Effector CD4-positive, alpha-beta T cell (primary cell): Measurements from ENCODE around the gene TTC31.
"Not testable (repeated sequence)": the region's sequence is repeated elsewhere in the genome, so short reads cannot be mapped to it uniquely, and the experiment has no call there.

Source experiments
- DNase-seq: peaks from one replicate; pipeline ENCODE4 v3.0.0-alpha.2; 2020
- total RNA-seq: gene quantifications from one replicate; lab custom pipeline; 2026; lab: John Stamatoyannopoulos, UW

The TTC31 gene
- total RNA-seq = 33.0 reads per million, percentile 58 among the genes with 10 or more reads in this experiment

DNA sequence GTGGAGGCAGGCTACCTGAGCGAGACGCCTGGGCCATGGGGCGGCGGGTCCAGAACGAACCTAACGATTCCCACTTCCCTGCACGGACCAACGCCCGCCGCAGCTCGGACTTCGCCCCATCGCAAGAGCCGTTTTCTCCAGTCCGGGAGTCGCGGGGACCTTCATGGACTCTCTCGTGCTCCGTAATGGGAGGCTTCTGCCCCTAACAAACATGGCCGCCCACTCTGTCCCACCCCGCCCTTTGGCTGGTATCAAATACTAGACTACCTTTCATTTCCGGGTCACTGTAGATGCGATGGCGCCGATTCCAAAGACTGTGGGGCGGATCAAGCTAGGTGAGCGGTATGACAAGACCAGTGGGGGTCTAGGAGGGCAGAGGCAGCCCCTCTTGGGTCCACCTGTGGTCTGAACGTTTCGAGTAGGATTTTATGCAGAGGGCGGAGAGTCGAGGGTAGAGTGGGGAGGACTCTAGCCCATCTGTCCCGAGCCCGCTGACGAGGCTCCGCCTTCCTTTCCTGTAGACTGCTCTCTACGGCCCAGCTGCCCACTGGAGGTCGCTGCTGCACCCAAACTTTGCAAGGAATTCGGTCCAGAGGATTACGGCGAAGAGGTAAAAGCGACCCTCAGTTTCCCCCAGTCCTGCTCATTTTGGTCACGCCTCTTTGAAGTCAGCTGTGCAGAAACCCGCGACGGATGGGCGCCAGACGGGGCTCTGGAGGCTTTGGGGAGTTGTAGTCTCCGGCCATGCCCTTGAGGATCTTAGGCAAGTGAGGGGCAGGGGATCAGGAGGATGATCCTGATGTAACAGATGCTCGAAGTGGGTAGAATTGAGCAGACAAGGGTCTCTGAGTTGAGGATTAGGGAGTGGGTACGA is at the start of gene TTC31, which contains the start of gene CCDC142:
TSS of gene TTC31 (plus strand) at position 281 of the 874 bp plus-strand sequence. CDS start at position 296, 15 bp downstream.
TSS of gene CCDC142 (minus strand) at position 198 of the 874 bp plus-strand sequence. CDS start at position 37, 161 bp downstream.
- peak; percentile 92 for DNase-seq

DNA sequence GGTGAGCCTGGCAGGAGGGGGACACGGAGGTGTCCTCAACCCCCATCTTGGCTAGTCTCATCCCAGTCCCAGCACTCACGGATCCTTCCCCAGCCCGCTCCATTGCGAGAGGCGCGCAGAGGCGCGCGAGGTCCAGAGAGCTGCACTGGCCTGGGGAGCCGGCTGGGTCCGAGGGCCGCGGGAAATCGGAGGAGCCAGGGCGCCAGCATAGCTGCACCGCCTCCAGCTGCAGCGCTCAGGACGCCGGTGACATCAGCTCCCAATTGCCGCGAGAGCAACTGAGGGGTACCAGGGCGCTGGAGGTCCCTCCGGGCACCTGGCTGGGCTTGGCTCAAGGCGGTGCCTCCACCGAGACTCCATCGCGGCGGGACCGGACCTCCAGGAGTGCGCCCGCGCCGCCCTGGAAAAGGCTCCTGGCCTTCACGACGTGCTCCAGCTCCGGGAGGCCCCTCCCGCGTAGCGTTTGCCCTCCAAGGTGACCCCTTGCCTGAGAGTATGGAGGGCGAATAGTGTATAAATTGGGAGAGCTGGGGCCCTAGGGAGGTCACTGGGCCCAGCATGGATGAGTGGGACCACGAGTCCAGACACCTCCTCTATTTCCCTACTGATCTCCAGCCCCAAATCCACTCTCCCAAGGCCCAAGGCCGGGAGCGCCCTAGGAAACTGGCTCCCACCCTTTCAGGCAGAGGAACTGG is 46.6 kb upstream of the TTC31 start:
- no peak for DNase-seq

- DNase-seq = no peak
Observed at GRCh38 chr2:74436848-74437695, 45.8 kb upstream of the TTC31 start.

DNA sequence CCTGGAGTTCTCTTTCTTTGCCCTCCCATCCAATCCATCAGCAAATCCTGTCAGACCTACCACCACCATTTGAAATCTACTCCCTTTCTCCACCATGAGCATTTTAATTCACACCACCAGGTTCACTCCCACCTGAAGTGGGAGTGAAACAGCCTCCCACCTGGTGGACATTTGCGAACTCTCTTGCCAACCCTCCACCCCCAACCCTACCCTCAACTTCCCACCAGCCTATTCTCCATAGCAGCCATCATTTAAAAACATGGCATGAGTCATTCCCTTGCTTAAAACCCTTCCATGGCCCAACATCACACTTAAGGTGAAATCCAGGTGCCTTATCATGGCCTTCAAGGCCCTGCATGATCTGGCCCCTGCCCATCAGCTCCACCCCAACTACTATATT is 44.6 kb upstream of the TTC31 start:
- no peak for DNase-seq

DNA sequence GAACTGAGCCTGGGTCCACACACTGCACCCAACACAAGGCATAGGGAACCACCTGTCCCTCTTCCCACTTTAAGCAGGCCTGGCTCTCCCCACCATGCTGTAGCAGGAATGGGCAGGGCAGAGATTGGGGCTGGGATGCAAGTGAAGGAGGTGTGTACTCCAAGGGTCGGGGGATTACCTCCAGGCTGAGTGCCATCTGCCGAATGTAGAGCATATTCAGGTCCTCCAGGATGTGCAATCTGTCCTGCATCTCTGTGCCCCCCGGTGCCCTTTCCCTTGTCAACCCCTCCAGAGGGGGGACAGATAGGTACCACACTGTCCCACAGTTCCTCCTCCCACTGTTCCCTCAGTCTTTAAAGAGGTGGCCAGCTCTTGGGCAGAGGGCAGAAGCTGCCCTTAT is 43.5 kb upstream of the TTC31 start:
- DNase-seq = no peak

GRCh38 chr2:74439803-74440377 is 43.0 kb upstream of the TTC31 start:
- no peak for DNase-seq

DNA sequence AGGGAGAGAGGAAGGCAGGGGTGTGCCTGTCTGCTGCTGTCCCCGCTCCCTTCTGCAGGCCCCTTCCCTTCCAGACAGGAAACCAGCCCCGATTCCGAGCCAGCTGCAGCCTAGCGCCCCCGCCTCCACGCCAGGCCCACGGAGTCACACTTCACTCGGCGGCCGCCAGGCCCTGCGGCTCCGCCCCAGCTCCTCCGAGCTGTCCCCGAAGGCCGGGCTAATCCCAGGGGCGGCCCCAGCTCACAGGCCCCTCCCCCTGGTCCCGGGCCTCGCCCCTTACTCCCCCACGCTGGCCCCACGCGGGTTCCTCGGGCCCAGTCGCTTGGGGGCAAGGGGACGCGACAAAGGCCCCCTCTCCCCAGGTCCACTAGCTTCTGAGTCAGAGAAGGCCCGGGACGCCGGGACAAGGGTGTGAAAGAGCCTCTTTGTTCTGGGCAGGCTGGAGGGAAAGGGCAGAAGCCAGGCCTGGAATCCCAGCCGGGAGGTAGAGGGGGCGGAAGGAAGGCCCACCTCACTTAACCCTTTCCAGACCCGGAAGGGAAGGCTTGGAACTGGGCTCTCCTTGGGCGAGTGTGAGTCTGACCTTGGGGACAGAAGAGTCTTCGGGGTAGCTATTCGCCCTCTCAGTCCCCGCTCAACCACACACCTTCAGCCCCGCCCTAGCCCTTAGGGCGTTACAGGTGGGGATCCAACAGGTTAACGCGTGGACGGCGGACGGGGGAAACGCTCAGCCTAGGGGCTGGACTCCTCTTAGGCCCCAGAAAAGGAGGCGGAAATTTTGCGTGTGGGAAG is 42.3 kb upstream of the TTC31 start:
- no peak for DNase-seq

GRCh38 chr2:74441170-74441689 is 41.7 kb upstream of the TTC31 start:
- DNase-seq = no peak

DNA sequence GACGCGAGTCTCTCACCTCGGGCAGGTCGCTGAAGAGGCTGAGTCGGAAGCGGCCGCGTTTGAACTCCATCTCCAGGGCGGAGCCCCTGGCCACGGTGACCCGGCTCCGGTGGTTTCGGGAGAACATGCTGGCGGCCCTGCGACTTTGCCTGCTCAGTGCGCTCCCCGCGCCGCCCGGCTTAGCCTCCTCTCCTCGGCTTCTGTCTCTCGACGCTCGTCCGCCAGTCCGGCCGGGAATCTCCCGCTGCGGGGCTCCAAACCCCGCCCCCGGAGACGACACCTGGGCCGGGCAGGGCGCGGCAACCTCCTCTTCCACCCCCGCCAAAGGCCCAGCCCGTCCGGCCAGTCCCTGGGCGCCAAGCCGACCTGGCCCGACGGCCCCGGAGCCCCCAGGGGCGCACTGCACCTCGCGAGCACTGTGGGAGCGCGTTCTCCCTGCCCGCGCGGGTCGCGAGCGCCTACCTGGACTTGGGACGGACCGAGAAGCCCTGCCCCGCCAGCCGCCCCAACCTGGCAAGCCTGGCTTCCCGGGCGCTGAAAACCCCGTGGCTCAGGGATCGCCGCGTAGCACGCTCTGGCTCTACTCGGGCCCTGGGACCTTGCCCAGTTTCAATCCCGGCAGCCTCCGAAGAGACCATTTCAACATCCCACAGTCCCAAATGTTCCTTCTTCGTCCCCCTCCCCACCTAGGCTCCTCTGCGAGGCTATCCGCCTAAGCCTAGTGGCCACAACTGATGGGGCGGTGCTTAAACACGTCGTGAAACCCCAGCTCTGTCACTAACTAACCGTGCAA is 41.0 kb upstream of the TTC31 start, which contains the start of gene RTKN:
TSS of gene RTKN (minus strand) at position 248 of the 793 bp plus-strand sequence. CDS start at position 127, 121 bp downstream.
- DNase-seq = no peak

DNA sequence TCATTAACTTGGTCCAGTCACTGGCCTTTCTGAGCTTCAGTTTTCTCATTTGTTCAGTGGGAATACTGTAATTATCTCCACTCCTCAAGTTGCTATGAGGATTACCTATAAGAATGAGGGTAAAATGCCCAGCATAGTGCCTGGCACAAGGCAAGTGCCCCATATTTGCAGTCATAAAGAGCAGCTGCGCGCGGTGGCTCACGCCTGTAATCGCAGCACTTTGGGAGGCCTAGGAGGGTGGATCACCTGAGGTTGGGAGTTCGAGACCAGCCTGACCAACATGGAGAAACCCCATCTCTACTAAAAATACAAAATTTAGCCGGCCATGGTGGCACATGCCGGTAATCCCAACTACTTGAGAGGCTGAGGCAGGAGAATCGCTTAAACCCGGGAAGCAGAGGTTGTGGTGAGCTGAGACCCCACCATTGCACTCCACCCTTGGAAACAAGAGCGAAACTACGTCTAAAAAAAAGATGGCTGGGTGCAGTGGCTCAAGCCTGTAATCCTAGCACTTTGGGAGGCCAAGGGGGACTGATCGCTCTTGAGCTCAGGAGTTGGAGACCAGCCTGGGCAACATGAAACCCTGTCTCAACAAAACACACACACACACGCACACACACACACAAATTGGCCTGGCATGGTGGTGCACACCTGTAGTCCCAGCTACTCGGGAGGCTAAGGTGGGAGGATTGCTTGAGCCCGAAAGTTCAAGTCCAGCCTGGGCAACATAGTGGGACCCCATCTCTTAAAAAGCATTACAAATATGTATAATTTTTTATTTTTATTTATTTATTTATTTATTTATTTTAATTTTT is 40.2 kb upstream of the TTC31 start:
- not testable (repeated sequence) for DNase-seq

- DNase-seq = no peak
Observed at GRCh38 chr2:74444498-74445318, 38.2 kb upstream of the TTC31 start.

DNA sequence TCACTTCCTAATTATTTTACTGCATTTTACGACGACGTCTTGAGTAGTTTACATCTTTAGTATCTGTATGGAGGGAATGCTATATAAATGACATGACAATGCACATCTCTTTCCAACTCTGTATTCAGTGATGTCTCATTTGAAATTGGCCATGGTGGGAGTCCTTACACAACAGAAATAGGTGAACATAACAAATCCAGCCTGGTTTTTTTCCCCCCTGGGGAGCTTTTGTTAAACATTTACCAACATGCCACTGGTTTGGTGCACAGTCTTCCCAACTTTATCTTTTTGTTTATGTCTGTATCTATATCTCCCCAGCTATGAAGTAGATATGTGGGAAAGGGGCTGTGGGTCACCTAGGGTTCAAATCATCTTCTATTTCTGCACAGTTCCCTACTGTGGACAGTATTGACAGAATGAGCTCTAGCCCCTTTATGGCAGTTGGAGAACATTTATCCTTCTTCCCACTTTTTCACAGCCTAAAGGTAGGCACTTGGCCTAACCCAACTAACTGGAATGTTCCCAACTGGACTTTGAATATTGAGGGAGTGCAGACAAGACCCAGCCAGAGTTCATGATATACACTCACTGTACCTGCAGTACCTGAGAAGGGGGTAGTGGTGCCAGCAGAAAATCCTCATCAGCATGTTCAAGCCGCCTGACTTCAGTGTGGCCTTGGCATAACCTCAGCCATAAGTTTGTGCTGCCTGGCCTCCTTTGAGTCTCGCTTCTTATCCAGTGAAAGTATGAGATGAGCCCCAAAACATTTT is 35.5 kb upstream of the TTC31 start:
- DNase-seq = no peak

DNA sequence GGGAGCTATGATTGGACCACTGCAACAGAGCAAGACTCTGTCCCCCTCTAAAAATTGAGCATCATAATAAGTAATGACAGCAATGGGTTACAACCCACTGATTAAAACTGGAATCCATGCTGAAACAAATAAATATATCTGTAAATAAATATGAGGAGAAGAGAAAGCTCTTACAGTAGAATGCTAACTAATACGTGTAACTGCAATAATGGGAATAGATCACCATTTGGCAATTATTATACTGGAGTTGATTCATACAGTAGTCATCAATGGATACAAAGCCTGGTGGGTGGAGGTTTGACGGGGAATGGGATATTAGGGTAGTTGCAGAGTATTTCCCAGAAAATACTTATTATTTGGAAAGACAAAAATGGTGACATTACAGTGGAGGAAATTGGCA is 34.1 kb upstream of the TTC31 start:
- DNase-seq = no peak

- no peak for DNase-seq
Observed at GRCh38 chr2:74450570-74451190, 32.2 kb upstream of the TTC31 start.

GRCh38 chr2:74454654-74455511 is 28.0 kb upstream of the TTC31 start, which contains the start of gene INO80B:
Gene INO80B, plus strand, starts transcription at chr2:74455087. Its CDS starts 30 bp downstream, at chr2:74455117.
- peak; percentile 95 for DNase-seq

- no peak for DNase-seq
Observed at GRCh38 chr2:74457129-74457548, 25.7 kb upstream of the TTC31 start.
